GM18867 (cell line): Measurements from ENCODE around the gene ACACA.

Experiments used
- ATAC-seq: cut with Tn5 transposase; IDR thresholded peaks from one replicate; pipeline ENCODE4 v1.9.1; 2021; ENCODE audit warnings: mild to moderate bottlenecking, moderate library complexity; ENCODE audit not compliant: unreplicated experiment

ACACA gene

GRCh38 chr17:37399265-37399803 is 7.3 kb downstream of the ACACA start:
- ATAC-seq: no peak

- ATAC-seq: no peak
Measured at GRCh38 chr17:37393352-37393751, 13.3 kb downstream of the ACACA start.

GRCh38 chr17:37392024-37392590 is 14.5 kb downstream of the ACACA start:
- ATAC-seq: peak; percentile 51

- ATAC-seq: no peak
Measured at GRCh38 chr17:37391146-37391545, 15.5 kb downstream of the ACACA start.

GRCh38 chr17:37389160-37389559 is 17.5 kb downstream of the ACACA start:
- ATAC-seq: no peak

GRCh38 chr17:37388266-37388665 is 18.4 kb downstream of the ACACA start:
- ATAC-seq: no peak

- no peak for ATAC-seq
Measured at GRCh38 chr17:37386462-37386861, 20.2 kb downstream of the ACACA start.

- no peak for ATAC-seq
Measured at GRCh38 chr17:37385474-37385990, 21.1 kb downstream of the ACACA start.

- ATAC-seq: no peak
Measured at GRCh38 chr17:37384560-37385149, 22.0 kb downstream of the ACACA start.

- no peak for ATAC-seq
Measured at GRCh38 chr17:37382056-37382455, 24.6 kb downstream of the ACACA start.

GRCh38 chr17:37375706-37376105 is 30.9 kb downstream of the ACACA start, which contains the start of gene C17orf78:
Gene C17orf78, plus strand, starts transcription at chr17:37375985. Its CDS starts 108 bp downstream, at chr17:37376093.
- ATAC-seq: no peak

GRCh38 chr17:37373530-37374159 is 33.0 kb downstream of the ACACA start:
- ATAC-seq: no peak

GRCh38 chr17:37368577-37368976 is 38.1 kb downstream of the ACACA start:
- no peak for ATAC-seq

- no peak for ATAC-seq
Measured at GRCh38 chr17:37365589-37365988, 41.0 kb downstream of the ACACA start.

- ATAC-seq: no peak
Measured at GRCh38 chr17:37361543-37361942, 45.1 kb downstream of the ACACA start.

GRCh38 chr17:37360632-37361031 is 46.0 kb downstream of the ACACA start:
- ATAC-seq: no peak

- no peak for ATAC-seq
Measured at GRCh38 chr17:37359682-37360188, 46.9 kb downstream of the ACACA start.

- peak; percentile 91 for ATAC-seq
Measured at GRCh38 chr17:37358830-37359681, 47.6 kb downstream of the ACACA start.

- peak; percentile 12 for ATAC-seq
Measured at GRCh38 chr17:37358098-37358829, 48.4 kb downstream of the ACACA start.
